HUDEP-2 (cell line): ENCODE data around the gene SMARCD1.
"Not testable (repeated sequence)": the region's sequence is repeated elsewhere in the genome, so short reads cannot be mapped to it uniquely, and the experiment has no call there.

Experiments
- DNase-seq, 76 experiments: peaks; one replicate each; lab custom pipeline; 2025; ENCODE audit not compliant: unreplicated experiment in 76 of 76; lab: John Stamatoyannopoulos, UW

The SMARCD1 gene

GRCh38 chr12:50074936-50075807 lies 10.0 kb upstream of the SMARCD1 start:
- peak in 67 of 76 experiments; percentile 10 to 84 (median 62) for DNase-seq

DNA sequence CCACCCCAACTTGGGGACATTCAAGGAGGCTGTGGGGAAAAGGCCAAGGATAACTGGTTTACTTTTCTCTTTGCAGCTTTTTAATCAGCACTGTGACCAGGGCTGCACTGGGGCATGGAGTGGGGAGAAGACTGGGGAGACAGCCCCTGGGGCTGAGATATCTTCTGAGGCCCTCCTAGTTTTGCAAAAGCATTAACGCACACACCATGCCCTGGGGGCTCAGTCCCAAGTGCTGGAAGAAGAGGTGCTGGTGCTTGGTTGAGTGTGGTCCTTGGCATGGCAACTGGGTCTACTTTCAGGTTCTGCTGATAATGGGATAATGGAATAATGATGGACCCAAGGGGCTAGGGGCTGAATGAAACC lies 9.4 kb upstream of the SMARCD1 start:
- DNase-seq = no peak

GRCh38 chr12:50077099-50077498 lies 8.0 kb upstream of the SMARCD1 start:
- DNase-seq = no peak

DNA sequence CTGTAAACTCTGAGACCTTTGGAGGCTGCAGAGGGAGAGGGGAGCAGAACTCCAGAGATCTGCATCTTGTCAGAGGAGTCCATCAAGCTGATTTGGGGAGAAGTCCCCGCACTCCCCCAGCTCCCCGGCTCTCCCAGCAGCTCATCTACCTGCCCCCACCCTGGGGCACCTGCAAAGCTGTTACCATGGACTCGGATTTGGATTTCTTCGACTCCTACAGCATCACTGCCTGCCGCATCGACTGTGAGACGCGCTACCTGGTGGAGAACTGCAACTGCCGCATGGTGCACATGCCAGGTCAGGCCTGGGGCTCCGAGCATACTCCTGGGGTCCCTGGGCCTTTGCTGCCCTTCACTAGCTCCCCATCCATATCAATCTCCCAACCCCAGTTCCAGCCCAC lies 6.9 kb upstream of the SMARCD1 start:
- DNase-seq = no peak

DNA sequence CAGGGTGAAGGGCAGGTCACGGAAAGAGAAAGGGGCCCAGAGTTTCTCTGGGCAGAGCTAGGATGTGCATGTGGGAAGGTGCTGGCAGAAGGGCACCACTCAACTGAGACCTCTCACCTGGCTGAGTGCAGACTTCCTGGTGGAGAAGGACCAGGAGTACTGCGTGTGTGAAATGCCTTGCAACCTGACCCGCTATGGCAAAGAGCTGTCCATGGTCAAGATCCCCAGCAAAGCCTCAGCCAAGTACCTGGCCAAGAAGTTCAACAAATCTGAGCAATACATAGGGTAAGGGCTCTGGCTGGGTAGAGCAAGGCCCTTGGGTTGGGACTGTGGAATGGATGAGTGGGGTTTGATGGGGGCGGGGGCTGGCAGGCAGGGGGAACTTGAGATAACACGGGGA lies 5.4 kb upstream of the SMARCD1 start:
- DNase-seq = no peak

- no peak for DNase-seq
Measured at GRCh38 chr12:50081096-50081808, 3.9 kb upstream of the SMARCD1 start.

DNA sequence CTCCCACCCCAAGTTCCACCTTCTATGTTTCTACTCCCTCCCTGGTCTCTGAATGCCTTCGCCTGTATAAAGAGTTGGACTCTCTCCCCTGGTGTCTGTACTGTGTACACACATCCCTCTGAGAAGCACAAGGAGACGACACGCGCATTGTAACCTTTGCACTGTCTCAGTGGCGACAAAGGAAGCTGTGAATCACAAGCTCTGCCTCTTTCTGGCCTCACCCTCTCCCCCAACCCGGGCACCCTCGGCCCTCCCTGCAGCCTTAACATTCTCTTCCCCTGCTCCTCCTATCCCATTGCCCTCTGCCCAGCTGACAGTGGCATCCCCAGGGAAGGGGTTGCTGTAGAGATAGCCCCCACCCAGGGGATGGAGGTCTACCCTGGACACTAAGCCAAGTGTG lies 2.5 kb upstream of the SMARCD1 start:
- DNase-seq = no peak

DNA sequence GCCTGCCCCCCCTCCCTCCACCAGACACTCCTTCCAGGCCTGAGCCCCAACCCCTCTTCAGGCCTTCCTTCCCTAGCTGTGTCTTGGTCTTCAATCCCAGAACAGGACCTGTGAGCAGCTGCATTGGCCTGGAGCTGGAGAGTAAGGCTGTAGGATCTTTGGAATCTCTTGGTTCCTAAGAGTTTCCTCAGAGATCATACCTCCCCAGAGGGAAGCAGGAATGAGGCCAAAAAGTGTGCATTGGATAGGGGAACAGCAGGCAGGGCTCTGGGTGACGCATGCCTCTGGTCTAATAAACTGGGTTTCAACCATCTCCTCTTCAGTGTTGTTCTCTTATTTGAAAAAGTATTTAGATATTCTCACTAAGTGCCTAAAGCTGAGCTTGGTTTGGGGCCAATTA lies 1.8 kb upstream of the SMARCD1 start:
- DNase-seq = no peak

DNA sequence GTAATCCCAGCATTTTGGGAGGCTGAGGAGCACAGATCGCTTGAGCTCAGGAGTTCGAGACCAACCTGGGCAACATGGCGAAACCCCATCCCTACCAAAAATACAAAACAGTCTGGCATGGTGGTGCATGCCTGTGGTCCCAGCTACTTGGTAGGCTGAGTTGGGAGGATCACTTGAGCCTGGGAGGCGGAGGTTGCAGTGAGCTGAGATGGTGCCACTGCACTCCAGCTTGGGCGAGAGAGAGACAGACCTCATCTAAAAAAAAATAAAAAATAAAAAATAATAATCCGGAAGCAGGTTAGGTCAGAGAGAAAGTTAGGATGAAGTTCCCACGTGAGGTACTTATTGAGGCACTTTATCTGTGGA lies 750 bp upstream of the SMARCD1 start:
- DNase-seq = not testable (repeated sequence)

DNA sequence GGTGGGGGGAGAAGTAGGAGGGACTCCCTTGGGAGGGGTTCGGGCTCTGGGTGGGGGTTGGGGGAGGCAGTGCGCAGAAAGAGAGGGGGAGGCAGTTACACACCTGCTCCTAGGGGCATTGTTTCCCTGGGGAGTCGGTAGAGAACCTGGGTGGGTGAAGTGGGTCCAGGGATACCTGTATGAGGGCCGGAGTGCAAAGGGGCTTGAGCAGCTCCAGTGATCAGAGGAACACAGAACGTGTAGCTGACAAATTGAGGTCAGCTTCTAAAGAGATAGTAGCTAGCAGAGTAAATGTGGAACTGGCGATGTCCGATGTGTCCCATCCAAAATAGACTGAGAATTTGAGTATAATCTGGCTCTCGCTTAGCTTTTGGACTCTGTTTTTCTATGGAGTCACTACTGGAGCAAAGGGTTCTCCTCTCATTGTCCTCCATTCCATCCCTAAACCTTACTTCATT lies 502 bp downstream of the SMARCD1 start:
- peak in 2 of 76 experiments; percentile 16 to 40 for DNase-seq

- DNase-seq = no peak
Measured at GRCh38 chr12:50086148-50086547, 1.0 kb downstream of the SMARCD1 start.

DNA sequence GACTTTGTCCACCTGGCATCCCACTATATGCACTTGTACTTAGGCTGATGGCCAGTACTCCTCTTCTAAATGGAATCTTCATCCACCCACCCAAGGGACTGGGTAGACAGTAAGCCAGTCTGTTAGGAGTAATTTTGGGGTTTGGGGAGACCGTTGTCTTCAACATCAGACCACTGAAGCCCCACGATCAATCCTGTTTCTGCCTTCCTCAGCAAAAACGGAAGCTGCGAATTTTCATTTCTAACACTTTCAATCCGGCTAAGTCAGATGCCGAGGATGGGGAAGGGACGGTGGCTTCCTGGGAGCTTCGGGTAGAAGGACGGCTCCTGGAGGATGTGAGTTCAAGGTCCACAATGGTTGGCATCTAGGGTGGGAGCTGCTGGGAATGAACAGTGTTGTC lies 2.0 kb downstream of the SMARCD1 start:
- DNase-seq = no peak

DNA sequence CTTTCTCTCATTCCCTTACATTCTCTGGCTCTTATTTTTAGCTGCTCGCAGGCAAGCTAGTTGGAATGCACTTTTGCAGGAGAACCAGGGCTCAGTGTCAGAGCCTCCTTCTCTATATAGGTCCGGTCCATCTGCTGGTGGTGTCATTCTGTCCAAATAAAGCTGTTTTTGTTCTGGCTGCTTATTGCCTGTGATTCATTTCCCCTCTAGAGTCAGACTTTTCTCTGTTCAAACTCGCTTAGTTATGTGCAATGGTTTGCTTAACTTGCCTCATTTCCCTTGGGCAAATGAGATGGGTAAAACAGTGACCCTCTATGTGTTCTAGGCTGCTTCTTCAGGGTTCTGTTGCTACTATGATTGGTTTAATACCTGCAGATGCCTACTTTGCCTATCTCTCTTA lies 2.9 kb downstream of the SMARCD1 start:
- DNase-seq = no peak

DNA sequence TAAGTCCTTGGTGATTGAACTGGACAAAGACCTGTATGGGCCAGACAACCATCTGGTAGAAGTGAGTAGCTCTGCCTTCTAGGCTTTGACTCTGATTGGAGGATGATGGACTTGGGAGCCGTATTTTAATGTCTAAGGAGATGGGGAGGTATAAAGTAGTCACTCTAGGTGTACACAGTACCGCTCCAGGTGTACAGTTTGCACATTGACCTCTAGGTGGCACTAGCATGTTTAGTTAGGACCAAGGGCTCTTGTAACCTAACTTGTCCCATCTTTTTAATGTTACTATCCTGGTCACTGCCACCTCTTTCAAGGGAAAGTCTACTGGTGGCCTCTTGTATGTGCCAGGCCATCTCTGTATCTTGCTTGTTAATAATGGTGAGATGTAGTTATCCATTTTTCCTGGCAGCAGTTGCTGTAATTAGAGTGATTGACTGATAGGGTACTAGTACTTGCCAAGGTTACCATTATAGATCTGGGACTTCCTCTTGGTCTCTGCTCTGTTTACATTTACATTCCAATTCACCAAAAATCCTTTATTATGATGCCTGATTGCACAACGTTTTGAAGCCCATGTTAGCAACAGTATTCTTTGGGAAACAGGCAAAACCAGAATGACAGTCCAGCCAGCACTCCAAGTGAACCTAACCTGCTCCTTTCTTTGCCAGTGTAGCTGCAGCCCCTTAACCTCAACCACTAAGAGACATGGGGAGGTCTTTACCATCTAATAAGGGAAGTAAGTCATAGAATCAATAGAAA lies 3.6 kb downstream of the SMARCD1 start:
- peak in 44 of 76 experiments; percentile 0 to 58 (median 23) for DNase-seq

- no peak for DNase-seq
Measured at GRCh38 chr12:50089730-50090129, 4.6 kb downstream of the SMARCD1 start.

- no peak for DNase-seq
Measured at GRCh38 chr12:50090391-50090790, 5.2 kb downstream of the SMARCD1 start.

- no peak for DNase-seq
Measured at GRCh38 chr12:50097952-50098351, 12.8 kb downstream of the SMARCD1 start.

DNA sequence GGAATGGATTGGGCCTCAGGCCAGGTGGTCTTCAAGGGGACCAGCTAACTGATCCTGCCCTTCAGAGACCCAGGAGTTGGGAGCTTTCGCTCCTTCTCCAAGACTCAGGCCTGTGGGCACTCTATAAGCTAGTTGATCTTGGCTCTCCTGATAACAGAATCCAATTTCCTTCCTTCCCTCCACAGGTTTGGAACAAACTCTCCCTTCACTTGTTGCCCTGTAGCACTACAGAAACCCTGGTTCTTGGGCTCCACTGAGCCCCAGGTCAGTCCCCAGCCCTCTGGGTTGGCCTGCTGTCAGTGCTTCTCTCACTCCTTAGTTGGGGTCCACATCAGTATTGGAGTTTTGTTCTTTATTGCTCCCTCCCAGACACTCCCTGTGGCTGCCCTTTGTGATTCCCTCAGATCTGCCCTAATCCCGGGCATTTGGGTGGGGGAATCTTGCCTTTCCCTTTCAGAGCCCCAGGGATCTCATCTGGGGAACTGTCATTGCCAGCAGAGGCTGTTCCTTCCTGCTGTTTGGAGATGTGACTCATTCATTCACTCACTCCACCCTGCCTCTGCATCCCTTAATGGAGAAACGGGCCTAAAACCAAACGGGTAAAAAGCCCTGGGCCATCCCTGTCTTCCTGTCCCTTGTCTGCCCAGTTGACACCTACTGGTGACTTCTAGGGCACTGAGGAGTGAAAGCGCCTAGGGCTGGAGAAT lies 14.3 kb downstream of the SMARCD1 start:
- no peak for DNase-seq

GRCh38 chr12:50100561-50100960 lies 15.4 kb downstream of the SMARCD1 start:
- DNase-seq = no peak

GRCh38 chr12:50101663-50102062 lies 16.5 kb downstream of the SMARCD1 start:
- peak in 2 of 76 experiments; percentile 11 to 14 for DNase-seq

GRCh38 chr12:50102131-50102531 lies 17.0 kb downstream of the SMARCD1 start:
- no peak for DNase-seq
